Smooth muscle cell (in vitro differentiated cells): Measurements from ENCODE around the gene TAS2R16. TPM values are rescaled to one million over a fixed set of nuclear protein-coding genes. Genes with fewer than 3 reads are reported as not detected.

Source experiments
- DNase-seq: peaks from one replicate; lab custom pipeline; 2025; ENCODE audit not compliant: unreplicated experiment; lab: John Stamatoyannopoulos, UW
- H2AFZ ChIP-seq: fragments of 200-600 bp; sonication (generic); 2 replicates; pipeline ENCODE4 v1.6.0; 2016; ENCODE audit warnings: antibody characterized with exemption, low read depth, mild to moderate bottlenecking
- H3F3A ChIP-seq: fragments of 200-600 bp; sonication (generic); 2 replicates; pipeline ENCODE4 v1.6.0; 2017; ENCODE audit warnings: antibody characterized with exemption, low read depth
- H3K27ac ChIP-seq: fragments of 200-600 bp; sonication (generic); 2 replicates; pipeline ENCODE4 v1.5.1; 2016; ENCODE audit warnings: low read depth, mild to moderate bottlenecking
- H3K27me3 ChIP-seq: fragments of 200-600 bp; sonication (generic); 2 replicates; pipeline ENCODE4 v1.6.1; 2016; ENCODE audit warnings: low read depth, mild to moderate bottlenecking
- H3K36me3 ChIP-seq: fragments of 200-600 bp; sonication (generic); 2 replicates; pipeline ENCODE4 v1.5.1; 2016; ENCODE audit warnings: low read depth
- H3K4me1 ChIP-seq: fragments of 200-600 bp; sonication (generic); 2 replicates; pipeline ENCODE4 v1.5.1; 2016; ENCODE audit warnings: low read depth
- H3K4me2 ChIP-seq: fragments of 200-600 bp; sonication (generic); 2 replicates; pipeline ENCODE4 v1.6.0; 2016; ENCODE audit warnings: mild to moderate bottlenecking
- H3K4me3 ChIP-seq: fragments of 200-600 bp; sonication (generic); 2 replicates; pipeline ENCODE4 v1.5.1; 2016; ENCODE audit warnings: mild to moderate bottlenecking
- H3K79me2 ChIP-seq: fragments of 200-600 bp; sonication (generic); 2 replicates; pipeline ENCODE4 v1.6.0; 2016; ENCODE audit warnings: low read depth, mild to moderate bottlenecking
- H3K9ac ChIP-seq: fragments of 200-600 bp; sonication (generic); 2 replicates; pipeline ENCODE4 v1.6.0; 2016; ENCODE audit warnings: low read depth
- H3K9me3 ChIP-seq: fragments of 200-600 bp; sonication (generic); replicated peaks from 2 replicates; pipeline ENCODE4 v1.5.1; 2016; ENCODE audit warnings: low read depth
- H4K20me1 ChIP-seq: fragments of 200-600 bp; sonication (generic); 2 replicates; pipeline ENCODE4 v1.6.0; 2016; ENCODE audit warnings: low read depth
- WGBS: methylation state at CpG from one replicate; pipeline ENCODE4 v1.1.7; 2016; ENCODE audit warnings: low lambda C conversion rate; 5-methylcytosine and 5-hydroxymethylcytosine counted together
- polyA plus RNA-seq: library from polyadenylated mRNA; unstranded; fragments of >200 nt; fragmentation: Nextera tagmentation; extraction: Ambion mirVana; gene quantifications from 2 replicates; pipeline ENCODE4 v1.2.1, GENCODE V29; 2016
- total RNA-seq: library from RNA; depleted of rRNA; stranded (reverse); fragments of >200 nt; gene quantifications from 2 replicates; pipeline ENCODE4 v1.2.3, GENCODE V29; 2014
- TF ChIP-seq, protein P1 (sequence below): fragments of 200-600 bp; sonication (generic); IDR thresholded peaks from 2 replicates; pipeline ENCODE4 v1.5.1; 2017; ENCODE audit warnings: borderline replicate concordance, mild to moderate bottlenecking, antibody characterized with exemption; ENCODE audit not compliant: insufficient read depth, poor library complexity, severe bottlenecking

The TAS2R16 gene
- total and polyA plus RNA-seq, 2 experiments from 2014 or later, result not detected

DNA sequence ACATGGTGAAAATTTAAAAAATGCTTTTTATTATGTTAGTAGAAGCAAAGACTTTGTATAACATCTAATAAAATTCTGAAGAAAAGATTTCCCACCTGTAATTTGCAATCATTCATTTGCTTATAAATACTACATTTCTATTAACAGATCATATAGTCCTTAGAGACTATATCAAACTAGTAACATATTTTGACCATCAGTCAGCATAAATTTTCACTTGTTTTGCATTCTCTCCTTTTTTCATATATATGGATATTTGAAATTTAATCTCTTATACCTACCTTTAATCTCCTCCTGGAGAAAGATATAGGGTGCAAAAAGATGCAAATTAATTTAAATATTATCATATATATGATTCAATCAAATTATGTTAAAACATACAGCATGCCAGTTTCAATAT is 16.9 kb upstream of the TAS2R16 start:
- H3K4me1 ChIP-seq, result no peaks in the 10 kb centered on the region
- no peaks in the 10 kb centered on the region for H3K9me3 ChIP-seq
- H3K79me2 ChIP-seq, result no peaks in the 10 kb centered on the region
- H3K27ac ChIP-seq, result no peak overlapping the region
- no peak overlapping the region for H2AFZ ChIP-seq
- H4K20me1 ChIP-seq, result no peaks in the 10 kb centered on the region
- no peaks in the 10 kb centered on the region for H3F3A ChIP-seq
- no peak overlapping the region for H3K9ac ChIP-seq
- no peak for DNase-seq
- H3K27me3 ChIP-seq, result no peaks in the 10 kb centered on the region
- H3K36me3 ChIP-seq, result no peaks in the 10 kb centered on the region
- H3K4me2 ChIP-seq, result no peak overlapping the region
- TF ChIP-seq, protein P1, sequence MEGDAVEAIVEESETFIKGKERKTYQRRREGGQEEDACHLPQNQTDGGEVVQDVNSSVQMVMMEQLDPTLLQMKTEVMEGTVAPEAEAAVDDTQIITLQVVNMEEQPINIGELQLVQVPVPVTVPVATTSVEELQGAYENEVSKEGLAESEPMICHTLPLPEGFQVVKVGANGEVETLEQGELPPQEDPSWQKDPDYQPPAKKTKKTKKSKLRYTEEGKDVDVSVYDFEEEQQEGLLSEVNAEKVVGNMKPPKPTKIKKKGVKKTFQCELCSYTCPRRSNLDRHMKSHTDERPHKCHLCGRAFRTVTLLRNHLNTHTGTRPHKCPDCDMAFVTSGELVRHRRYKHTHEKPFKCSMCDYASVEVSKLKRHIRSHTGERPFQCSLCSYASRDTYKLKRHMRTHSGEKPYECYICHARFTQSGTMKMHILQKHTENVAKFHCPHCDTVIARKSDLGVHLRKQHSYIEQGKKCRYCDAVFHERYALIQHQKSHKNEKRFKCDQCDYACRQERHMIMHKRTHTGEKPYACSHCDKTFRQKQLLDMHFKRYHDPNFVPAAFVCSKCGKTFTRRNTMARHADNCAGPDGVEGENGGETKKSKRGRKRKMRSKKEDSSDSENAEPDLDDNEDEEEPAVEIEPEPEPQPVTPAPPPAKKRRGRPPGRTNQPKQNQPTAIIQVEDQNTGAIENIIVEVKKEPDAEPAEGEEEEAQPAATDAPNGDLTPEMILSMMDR, result no peak
- H3K4me3 ChIP-seq, result no peak overlapping the region

DNA sequence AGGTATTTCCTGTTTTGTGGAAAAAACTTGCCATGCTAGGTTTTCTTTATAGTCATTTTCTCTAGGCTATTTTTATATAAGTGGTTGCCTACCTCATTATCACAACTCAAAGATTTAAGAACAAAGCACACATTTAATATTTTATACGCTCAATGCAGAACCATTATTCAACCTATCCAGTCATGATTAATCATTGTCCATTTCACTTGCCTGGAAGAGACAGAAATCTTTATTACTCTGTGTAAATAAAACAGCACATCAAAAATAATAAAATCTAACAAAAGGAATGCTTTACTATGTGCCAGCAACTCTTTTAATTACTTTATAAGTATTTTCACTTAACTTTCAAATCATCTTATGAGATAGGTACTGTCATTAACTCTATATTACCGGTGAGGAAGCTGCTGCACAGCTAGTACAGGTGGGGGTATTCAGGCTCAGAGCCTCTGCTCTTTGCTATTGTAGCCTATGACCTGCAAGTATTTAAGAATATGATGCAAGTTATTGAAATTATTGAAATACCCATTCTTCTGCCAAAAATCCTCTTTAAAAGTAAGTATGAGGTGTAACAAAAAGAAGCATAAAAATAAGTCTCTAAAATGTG is 16.4 kb upstream of the TAS2R16 start:
- H3K4me3 ChIP-seq, result no peak overlapping the region
- no peak overlapping the region for H2AFZ ChIP-seq
- WGBS, result 95% methylated on average over 2 of the region's 2 CpGs

DNA sequence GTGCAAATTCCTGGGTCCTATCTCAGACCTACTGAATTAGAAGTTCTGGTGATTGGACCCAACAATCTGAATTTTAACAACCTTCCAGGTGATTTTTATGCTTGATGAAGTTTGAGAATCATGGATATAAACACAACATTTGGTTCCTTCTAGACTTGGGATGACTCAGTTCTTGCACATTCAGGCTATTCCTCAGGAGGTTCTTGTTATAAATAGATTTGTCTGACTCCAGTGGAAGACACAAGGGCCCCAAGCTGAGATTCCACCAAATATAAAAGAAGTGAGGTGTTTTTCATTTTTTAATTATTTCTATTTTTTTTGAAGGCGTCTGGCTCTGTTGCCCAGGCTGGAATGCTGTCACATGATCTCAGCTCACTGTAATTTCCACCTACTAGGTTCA is 9.4 kb upstream of the TAS2R16 start:
- TF ChIP-seq, protein P1, result no peak
- no peak overlapping the region for H3K4me2 ChIP-seq
- no peaks in the 10 kb centered on the region for H3F3A ChIP-seq
- H3K79me2 ChIP-seq, result no peaks in the 10 kb centered on the region
- 56% methylated on average over 1 of the region's 1 CpG for WGBS
- no peaks in the 10 kb centered on the region for H3K4me1 ChIP-seq
- DNase-seq, result no peak
- H3K9me3 ChIP-seq, result no peaks in the 10 kb centered on the region
- peak overlapping the region; percentile 23 for H3K27ac ChIP-seq
- H3K4me3 ChIP-seq, result no peak overlapping the region
- peak overlapping the region; percentile 21 for H2AFZ ChIP-seq
- no peaks in the 10 kb centered on the region for H4K20me1 ChIP-seq
- H3K9ac ChIP-seq, result no peak overlapping the region
- H3K36me3 ChIP-seq, result no peaks in the 10 kb centered on the region
- H3K27me3 ChIP-seq, result no peaks in the 10 kb centered on the region

More for the DNA sequence above, 16.4 kb upstream of the TAS2R16 start:
- H4K20me1 ChIP-seq, result no peaks in the 10 kb centered on the region
- DNase-seq, result no peak
- H3F3A ChIP-seq, result no peaks in the 10 kb centered on the region
- H3K27ac ChIP-seq, result no peak overlapping the region
- H3K9me3 ChIP-seq, result no peaks in the 10 kb centered on the region
- TF ChIP-seq, protein P1, result no peak
- H3K4me2 ChIP-seq, result no peak overlapping the region
- H3K79me2 ChIP-seq, result no peaks in the 10 kb centered on the region
- no peak overlapping the region for H3K9ac ChIP-seq
- no peaks in the 10 kb centered on the region for H3K27me3 ChIP-seq
- H3K4me1 ChIP-seq, result no peaks in the 10 kb centered on the region
- H3K36me3 ChIP-seq, result no peaks in the 10 kb centered on the region

DNA sequence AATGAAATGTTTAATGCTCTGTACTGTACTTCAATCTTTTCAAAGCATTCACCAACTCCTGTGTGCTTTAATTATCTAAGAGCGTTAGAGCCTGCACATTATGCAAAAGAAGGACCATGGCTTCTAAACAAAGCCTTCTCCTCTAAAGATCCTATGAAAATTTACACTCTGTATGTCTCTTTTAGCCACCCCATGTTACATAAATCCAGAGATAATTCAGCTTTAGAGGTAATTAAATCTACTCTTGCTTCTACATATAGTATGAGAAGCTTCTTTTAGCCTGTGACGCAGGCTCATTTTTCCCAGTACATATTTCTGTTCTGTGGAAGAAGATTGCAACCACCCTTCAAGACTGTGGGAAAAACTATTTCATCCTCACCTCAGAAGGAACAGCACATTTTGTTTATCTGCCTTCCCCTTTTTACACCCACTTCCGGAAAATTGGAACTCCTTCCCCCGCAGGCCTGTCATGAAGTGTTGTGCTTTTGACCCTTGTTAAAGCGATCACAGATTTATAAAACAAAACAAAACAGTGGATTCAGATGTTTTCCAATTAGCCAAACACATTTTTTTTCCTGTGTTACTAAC is 8.1 kb upstream of the TAS2R16 start:
- Histone ChIP-seq H2AFZ (peak overlapping the region; percentile 41), H3K4me3 (no peak overlapping the region), H3K9me3 (no peaks in the 10 kb centered on the region), H3K27me3 (no peaks in the 10 kb centered on the region), H3F3A (no peaks in the 10 kb centered on the region), H3K4me2 (no peak overlapping the region), H3K27ac (no peak overlapping the region), H3K36me3 (no peaks in the 10 kb centered on the region), H3K79me2 (no peaks in the 10 kb centered on the region), H3K9ac (no peak overlapping the region), H3K4me1 (no peaks in the 10 kb centered on the region), H4K20me1 (no peaks in the 10 kb centered on the region)
- WGBS, result 70% methylated on average over 5 of the region's 5 CpGs
- DNase-seq, result no peak
- TF ChIP-seq, protein P1, result no peak
